Omental fat pad (tissue), 4 donors: ENCODE measurements around the gene KCNT1. TPM values are rescaled to one million over a fixed set of nuclear protein-coding genes. Genes with fewer than 3 reads are reported as not detected.
A peak's percentile ranks its signal among the peaks of the same experiment; 100 is the strongest.

Experiments
- ATAC-seq: fragments of 150-250 bp; one replicate; pipeline ENCODE4 v1.9.1; 2016; ENCODE audit warnings: mild to moderate bottlenecking, moderate library complexity; ENCODE audit not compliant: low FRiP score
- DNase-seq: peaks from one replicate; pipeline ENCODE4 v3.0.0-alpha.2; 2019; ENCODE audit warnings: low spot score
- total RNA-seq, 4 donors: library from RNA; depleted of rRNA; stranded (reverse); fragments of >200 nt; gene quantifications; one replicate each; pipeline ENCODE4 v1.1.0, GENCODE V29; 2016
- TF ChIP-seq, protein P1 (sequence below), 3 donors: fragments of 450-650 bp; IDR thresholded peaks; one replicate each; pipeline ENCODE4 v1.5.1; 2016 to 2017; ENCODE audit warnings: antibody characterized with exemption in 3 of 3, mild to moderate bottlenecking in 3 of 3, moderate library complexity in 2 of 3

Gene KCNT1
- total RNA-seq, 4 donors from 2014 or later: 0.24 to 0.95 TPM; not detected in 2

DNA sequence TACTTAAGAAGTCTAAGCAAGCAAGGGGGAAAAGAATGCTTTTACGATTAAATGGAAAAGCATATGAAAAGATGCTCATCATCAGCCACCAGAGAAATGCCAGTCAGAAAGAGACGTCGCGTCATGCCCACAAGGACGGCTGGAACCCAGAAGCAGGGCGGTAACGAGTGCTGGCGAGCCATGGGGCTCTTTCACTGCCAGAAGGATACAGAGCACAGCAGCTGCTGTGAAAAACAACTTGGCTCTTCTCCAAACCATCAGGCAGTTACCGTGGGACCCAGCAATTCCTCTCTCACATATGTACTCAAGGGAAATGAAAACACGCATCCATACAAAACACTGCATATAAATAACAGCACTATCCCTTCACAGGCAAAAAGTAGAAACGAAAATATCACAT is 109.8 kb downstream of the KCNT1 start:
- DNase-seq (no peak), ATAC-seq (no peak)
- TF ChIP-seq, protein P1, sequence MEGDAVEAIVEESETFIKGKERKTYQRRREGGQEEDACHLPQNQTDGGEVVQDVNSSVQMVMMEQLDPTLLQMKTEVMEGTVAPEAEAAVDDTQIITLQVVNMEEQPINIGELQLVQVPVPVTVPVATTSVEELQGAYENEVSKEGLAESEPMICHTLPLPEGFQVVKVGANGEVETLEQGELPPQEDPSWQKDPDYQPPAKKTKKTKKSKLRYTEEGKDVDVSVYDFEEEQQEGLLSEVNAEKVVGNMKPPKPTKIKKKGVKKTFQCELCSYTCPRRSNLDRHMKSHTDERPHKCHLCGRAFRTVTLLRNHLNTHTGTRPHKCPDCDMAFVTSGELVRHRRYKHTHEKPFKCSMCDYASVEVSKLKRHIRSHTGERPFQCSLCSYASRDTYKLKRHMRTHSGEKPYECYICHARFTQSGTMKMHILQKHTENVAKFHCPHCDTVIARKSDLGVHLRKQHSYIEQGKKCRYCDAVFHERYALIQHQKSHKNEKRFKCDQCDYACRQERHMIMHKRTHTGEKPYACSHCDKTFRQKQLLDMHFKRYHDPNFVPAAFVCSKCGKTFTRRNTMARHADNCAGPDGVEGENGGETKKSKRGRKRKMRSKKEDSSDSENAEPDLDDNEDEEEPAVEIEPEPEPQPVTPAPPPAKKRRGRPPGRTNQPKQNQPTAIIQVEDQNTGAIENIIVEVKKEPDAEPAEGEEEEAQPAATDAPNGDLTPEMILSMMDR (IDR thresholded peaks at IDR 0.05): no peak

DNA sequence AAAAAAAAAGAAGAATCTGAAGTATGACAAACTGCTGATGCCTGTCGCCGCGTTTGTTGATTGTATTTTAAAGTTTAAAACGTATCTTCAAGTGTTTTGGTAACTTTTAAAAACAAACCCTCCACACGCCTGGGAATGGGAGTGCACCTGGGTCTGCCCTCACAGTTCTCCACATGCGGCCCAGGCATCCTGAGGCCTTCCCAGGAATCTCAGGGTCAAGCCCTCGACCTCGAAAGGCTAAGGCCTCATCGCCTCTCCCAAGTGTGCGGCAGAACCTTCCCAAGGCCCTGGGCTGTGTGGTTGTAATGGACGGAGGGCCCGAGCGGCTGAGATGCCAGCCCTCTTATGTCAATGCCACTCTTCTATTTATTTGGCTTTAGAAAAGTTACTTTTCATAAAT is 111.0 kb downstream of the KCNT1 start:
- no peak for ATAC-seq

DNA sequence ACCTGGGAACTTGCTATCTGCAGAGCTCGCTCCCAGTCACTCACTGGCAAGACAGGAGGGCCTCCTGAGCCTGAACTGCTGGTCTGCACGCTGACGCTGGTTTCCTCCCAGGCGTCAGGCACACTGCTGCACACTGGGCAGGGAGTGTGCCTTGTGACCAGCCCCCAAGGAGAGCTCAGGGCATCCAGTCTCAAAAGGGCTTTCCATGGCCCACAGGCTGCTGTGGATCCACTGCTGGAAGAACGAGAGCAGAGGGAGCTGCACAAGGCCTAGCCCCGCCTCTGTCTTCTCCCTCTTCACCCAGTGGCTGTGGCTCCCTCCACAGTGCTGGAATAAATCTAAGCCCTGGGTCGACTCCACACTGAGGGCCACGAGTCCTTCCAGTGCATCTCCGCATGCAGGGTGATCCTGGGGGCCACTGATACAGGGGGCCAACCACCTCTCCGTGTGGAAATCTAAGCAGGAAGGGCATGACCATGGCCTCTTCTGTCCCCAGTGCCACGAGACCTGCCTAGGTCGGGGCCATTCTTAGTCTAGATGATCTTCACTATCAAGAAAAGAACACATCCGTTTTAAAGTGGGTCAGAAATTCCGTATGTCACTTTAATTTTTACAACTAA is 111.8 kb downstream of the KCNT1 start:
- no peak for ATAC-seq
- peak; percentile 18 for DNase-seq
- TF ChIP-seq, protein P1 (IDR thresholded peaks at IDR 0.05): no peak

More for the DNA sequence above, 111.0 kb downstream of the KCNT1 start:
- DNase-seq: peak; percentile 5
- TF ChIP-seq, protein P1 (IDR thresholded peaks at IDR 0.05): no peak

DNA sequence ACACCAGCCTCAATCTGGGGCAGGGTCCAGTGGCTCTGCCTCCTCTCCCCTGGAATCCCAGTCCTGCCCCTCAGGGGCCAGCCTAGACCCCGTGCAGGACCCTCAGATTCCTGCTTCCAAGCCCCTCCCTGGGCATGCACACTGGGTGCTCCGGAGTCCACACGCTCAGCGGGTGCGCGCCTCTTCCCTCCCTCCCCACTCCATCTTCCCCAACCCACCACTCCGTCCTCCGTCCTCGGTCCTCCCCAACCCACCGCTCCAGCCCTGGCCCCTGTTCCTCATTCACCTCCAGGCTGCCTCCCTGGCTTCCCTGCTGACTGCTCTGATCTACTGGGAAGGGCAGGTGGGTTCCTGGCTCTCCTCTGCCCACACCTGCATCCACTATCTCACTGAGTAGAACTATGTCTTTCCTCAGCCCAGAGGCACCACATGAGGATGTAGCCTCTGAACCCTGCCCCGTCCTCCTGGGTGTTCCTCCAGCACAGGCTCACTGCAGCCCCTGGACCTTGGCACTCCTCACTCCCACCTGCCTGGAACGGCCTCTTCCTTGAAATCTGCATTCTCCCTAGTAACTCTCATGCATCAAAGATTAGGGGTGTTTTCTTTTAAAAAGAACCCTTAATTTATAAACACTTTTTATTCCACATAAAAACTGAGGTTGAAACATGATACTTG is 112.6 kb downstream of the KCNT1 start:
- ATAC-seq: no peak
- DNase-seq: peak; percentile 17

DNA sequence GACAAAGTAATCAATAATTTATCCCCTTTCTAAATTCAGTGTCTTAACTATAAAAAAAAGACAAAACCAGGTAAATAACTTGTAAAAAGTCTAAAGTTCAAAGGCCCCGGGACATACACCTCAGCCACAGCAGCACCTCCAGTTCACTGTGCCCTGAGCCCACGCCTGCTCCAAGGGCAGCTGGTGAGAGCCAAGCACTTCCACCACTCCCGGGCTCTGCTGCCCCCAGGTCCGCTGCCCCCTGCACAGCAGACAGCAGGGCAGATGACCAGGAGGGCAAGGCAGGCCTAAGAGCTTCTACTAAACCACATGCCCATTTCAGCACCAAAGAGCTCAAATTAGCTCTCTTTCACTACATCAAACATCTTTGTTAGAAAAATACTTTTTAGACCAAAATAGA is 113.4 kb downstream of the KCNT1 start:
- TF ChIP-seq, protein P1 (IDR thresholded peaks at IDR 0.05): no peak
- DNase-seq (no peak), ATAC-seq (no peak)

More for the DNA sequence above, 112.6 kb downstream of the KCNT1 start:
- TF ChIP-seq, protein P1 (IDR thresholded peaks at IDR 0.05): no peak

DNA sequence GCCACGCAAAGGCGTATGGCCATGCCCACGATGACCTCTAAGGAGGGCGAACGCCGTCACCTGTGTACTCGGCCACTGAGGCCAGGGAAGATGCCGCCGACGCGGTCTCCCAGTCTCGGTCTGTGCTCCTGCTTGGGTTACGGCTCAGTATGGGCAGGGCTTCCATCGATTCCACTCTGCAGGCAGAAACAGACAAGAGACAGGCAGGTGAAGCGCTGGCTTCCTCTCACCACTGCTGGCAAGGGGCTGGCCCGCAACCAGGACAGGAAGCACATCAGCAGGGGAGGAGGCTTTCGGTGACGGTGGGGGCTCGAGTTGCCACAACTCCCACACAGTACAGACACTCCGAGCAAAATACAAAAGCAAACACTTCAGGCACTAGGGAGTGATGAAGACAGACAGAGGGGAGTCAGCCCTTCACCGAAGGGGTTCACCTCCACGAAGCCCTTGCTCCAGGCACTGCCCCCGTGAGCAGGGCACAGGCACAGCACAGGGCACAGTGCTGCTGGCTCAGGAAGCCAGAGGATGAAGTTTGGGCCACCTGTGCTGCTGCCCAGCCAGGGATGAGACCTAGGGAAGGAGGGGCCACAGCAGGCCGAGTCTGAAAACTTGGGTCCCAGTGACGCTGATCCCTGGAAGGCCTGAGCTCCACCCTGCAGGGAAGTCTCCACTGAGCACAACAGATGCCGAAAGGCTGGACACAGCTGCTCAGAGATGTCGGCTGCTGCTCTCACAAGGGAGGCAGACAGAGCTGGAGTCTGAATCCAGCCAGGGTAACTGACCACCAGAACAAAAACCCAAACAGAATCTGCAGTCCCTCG is 114.1 kb downstream of the KCNT1 start:
- TF ChIP-seq, protein P1 (IDR thresholded peaks at IDR 0.05): no peak
- ATAC-seq (no peak), DNase-seq (no peak)
